CD4-positive, alpha-beta T cell treated with Interleukin-10 for 1 hour (primary cell): ENCODE results near the gene LENG8.

Source experiments
- DNase-seq: peaks from one replicate; pipeline ENCODE4 v3.0.0-alpha.2; 2020

The LENG8 gene

DNA sequence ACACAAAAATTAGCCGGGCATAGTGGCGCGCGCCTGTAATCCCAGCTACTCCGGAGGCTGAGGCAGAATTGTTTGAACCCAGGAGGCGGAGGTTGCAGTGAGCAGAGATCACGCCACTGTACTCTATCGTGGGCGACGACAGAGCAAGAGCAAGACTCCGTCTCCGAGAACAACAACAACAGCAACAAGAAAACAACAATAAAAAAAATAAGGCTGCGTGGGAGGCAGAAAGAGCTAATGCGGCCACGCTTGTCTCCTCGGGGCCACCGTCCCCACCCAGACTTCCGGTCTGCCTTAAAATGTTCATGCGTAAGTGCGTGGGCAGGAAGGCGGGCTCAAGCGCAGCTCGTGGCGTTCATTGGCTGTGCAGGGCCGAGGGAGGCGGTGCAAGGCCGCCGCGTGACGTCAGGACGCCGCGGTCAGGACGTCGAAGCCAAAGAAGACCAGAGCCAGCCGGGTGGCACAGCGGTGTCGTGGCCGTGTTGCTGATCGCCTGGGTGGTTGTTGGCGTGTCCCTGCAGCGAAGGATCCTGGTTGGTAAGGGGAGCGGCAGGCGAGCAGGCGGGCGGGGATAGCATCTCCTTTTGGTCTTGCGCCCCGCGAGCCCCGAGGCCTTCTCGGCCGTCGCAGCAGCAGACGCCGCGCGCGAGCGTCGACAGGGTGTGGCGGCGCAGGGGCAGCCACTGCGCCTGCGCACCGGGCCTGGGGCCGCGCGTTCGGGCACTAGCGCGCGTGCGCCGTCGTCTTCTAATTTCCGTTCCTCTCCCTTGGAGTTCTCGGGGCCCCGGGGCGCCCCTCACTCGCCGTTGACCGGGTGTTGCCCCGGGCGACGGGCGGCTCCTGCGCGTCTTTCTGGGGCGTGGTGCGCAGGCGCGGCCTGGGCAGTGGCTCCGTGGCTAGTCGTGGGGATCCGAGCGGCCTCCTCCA lies at the start of gene LENG8:
LENG8 (plus strand) TSS at position 426 of the 927 bp plus-strand sequence. CDS start 2,146 bp downstream, outside the sequence.
- peak; percentile 98 for DNase-seq

DNA sequence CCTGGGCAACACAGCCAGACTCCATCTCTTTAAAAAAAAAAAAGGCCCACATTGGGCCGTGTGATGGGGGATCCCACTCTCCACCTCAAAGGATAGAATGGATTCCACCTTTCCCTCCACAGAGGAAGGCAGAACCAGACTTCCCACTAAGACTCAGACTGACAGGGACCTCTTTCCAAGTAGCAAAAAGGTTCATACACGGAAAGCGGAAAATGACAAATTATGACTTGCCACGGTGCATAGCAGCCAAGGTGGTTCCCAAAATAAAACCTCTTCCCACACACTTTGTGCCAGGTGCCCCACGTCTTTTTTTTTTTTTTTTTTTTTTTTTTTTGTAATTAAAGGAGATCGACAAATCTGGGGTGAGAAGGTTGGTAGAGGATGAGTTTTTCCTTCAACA lies 48.1 kb upstream of the LENG8 start:
- no peak for DNase-seq

DNA sequence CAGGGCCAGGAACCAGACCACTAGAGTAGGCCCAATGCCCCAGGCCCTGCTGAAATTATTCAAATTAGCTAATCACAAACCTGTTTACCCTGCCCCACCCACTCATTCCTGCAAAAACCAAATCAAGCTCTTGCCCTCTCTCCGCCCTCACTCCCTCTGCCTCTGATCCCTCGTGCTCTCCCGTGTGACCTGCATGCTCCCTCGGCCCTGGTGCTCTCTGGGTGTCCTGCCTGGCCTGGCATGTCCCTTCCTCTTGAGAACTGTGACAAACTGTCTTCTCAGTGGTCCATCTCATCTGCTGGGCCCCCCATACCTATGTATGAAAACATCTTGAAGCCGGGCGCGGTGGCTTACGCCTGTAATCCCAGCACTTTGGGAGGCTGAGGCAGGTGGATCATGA lies 45.9 kb upstream of the LENG8 start:
- no peak for DNase-seq

DNA sequence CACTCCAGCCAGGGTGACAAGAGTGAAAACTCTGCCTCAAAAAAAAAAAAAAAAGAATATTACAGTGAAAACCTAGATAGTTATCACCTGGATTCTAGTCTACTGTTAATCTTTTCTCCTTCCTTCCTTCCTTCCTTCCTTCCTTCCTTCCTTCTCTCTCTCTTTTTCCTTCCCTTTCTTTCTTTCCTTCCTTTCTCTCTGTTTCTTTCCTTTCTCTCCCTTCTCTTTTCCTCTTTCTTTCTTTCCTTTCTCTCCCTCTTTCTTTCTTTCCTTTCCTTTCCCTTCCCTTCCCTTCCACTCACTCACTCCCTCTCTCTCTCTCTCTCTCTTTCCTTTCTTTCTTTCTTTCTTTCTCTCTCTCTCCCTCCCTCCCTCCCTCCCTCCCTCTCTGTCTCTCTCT lies 43.4 kb upstream of the LENG8 start:
- no peak for DNase-seq

DNA sequence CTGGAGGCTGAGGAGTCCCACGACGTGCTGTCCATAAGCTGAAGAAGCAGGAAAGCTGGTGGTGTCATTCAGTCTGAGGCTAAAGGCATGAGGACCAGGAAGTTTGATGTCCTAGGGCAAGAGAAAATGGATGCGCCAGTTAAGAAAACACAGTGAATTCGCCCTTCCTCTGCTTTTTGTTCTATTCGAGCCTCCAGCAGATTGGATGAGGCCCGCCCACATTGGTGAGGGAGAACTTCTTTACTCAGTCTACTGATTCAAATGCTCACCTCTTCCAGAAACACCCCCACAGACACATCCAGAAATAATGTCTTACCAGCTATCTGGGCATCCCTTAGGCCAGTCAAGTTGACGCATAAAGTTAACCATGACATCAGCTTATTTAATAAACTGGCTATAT lies 41.2 kb upstream of the LENG8 start:
- DNase-seq, result no peak

DNA sequence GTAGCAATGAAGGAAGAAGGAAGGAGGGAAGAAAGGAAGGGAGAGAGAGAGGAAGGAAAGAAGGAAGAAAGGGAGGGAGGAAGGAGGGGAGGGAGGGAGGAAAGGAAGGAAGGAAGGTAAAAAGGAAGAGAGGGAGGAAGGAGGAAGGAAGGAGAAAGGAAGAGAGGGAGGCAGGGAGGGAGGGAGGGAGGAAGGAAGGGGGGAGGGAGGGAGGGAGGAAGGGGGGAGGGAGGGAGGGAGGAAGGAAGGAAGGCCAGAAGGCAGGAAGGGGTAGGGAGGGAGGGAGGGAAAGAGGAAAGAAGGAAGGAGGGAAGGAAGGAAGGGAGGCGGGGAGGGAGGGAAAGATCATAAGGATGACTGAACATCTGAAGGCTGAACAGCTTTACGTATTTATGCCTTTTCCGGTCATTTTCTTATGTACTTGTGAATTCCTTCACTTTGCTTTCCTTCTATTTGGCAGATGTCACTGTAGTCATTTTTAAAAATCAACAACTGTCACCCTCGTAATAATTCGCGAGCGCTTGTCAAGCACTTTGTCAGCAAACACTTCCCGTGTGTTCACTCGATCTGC lies 40.5 kb upstream of the LENG8 start:
- DNase-seq, result no peak

DNA sequence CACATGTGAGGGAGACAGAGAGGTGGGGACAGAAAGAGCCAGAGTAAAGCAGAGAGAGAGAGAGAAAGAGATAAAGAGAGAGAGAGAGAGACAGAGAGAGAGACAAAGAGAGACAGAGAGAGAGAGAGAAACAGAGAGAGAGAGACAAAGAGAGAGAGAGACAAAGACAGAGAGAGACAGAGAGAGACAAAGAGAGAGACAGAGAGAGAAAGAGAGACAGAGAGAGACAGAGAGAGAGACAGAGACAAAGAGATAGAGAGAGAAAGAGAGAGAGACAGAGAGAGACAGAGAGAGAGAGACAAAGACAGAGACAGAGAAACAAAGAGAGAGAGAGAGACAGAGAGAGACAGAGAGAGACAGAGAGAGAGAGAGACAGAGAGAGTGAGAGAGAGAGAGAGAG lies 38.0 kb upstream of the LENG8 start:
- DNase-seq, result no peak

DNA sequence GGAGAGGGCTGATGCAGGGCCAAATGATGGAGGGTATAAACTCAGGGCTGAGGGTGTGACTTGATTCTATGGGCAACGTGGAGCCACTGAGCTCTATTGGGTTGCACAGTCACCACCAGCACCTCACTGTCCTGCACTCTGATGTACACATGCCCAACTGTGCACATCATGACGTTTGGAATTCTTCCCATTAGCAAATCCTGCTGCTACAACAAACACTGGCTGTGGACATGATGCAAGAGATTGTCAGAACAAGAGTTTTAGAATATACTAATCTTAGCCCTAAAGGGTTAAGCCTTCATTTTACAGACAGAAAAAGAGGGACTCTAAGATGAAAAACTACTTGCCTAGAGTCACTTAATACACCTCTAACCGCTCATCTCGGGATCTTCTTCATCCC lies 36.1 kb upstream of the LENG8 start:
- no peak for DNase-seq

DNA sequence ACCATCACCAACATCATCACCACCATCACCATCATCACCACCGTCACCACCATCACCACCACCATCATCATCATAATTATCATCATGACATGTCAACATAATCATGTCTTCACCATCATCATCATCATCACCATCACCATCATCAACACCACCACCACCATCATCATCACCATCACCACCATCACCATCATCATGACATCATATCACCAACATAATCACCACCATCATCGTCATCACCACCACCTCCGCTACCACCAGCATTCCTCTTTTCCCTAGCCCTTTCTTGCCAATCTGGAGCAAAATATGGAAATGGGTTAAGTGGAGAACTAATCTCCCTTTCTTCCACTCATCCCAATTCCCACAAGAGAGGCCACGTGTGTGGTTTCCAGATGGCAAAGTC lies 34.8 kb upstream of the LENG8 start:
- no peak for DNase-seq

DNA sequence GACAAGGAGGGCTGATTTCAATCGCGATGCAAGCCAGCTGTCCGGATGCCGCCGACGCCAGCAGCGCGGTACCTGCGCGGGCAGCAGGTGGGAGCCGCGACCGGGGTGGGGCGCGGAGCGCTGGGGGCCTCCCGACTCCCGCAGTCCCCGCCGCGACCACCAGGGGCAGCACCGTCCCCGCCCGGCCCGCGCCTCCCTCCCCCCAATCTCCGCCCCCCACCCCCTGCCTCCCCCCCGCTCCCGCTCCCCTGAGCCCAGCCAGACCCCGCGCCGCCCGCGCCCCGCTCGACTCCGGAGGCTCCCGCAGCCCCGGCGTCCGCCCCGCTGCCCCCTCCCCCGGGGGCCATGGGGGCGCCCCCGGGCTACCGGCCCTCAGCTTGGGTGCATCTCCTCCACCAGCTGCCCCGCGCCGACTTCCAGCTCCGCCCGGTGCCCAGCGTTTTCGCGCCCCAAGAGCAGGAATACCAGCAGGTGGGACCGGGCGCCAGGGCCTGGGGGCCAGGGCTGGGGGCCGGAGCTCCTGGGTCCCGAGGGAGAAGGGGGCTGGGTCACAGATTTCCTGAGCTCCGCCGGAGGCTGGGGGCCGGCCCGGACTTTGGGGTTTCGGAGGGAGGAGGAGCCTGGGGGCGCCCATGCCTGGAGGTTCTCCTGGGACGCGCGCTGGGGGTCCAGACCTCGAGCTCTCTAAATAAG lies 33.6 kb upstream of the LENG8 start, which contains the start of gene TTYH1:
TTYH1 (plus strand) TSS at position 257 of the 693 bp plus-strand sequence; CDS start at position 346, 89 bp downstream.
- DNase-seq, result peak; percentile 27

DNA sequence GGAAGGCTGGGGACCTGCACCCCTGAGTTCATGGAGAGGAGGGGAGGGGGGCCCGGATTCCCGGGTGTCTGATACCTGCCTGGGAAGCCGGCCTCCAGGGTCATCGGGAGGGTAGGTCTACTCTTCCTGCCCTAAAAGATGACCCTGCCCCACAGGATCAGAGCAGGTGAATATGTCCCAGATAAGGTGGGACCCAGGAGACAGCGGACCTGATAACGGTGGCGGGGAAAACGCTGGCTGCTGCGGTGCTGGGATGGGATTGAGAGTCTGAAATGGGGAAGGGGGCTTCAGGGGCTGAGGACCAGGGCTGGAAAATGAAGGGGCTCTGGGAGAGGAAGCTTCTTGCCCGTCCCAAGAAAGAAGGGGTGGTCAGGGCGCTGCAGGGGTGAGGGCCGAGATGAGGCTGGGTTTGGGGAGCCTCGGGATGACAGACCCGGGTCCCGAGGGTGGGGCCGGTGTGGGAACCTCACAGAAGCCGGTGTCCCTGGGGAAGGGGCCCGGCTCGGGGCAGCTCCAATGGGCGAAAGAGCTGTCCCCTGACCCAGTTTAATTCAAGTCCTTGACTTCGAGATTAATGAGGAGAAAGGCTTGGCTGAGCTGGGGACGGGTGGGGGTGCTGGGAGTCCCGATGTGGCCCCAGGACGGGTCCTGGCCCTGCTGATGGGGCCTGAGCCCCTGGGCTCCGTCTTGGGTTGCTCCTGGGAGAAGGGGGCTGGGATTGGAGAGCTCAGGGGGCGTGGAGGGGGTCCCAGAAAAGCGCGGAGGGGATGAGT lies 32.9 kb upstream of the LENG8 start:
- DNase-seq, result no peak

DNA sequence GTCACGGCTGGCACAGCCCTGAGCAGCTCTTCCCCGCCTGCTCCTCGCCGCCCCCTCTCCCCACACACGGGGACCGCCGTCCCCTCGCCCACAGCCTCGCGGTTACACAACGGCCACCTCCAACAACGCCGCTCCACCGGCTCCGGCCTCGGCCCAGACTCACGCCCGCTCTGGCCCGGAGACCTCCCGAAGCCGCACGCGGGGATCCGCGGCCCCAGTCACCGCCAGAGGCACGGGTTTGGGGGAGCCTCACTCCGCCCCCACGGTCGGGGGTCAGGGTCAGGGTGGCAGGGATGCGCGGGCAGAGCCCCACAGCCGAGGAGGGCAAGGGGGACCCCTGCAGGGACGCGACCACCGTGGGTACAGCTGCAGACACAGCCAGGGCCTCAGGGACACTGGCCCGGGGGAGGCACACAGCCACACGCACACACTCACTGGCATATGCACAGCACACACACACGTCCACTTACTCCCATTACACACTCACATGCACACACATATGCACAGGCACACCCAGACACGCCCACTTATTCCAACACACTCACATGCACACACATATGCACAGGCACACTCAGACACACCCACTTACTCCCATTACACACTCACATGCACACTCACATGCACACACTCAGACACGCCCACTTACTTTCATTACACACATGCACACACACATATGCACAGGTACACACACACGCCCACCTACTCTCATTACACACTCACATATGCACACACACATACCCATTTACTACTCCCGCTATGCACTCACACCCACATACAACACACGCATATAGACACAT lies 32.1 kb upstream of the LENG8 start:
- no peak for DNase-seq

DNA sequence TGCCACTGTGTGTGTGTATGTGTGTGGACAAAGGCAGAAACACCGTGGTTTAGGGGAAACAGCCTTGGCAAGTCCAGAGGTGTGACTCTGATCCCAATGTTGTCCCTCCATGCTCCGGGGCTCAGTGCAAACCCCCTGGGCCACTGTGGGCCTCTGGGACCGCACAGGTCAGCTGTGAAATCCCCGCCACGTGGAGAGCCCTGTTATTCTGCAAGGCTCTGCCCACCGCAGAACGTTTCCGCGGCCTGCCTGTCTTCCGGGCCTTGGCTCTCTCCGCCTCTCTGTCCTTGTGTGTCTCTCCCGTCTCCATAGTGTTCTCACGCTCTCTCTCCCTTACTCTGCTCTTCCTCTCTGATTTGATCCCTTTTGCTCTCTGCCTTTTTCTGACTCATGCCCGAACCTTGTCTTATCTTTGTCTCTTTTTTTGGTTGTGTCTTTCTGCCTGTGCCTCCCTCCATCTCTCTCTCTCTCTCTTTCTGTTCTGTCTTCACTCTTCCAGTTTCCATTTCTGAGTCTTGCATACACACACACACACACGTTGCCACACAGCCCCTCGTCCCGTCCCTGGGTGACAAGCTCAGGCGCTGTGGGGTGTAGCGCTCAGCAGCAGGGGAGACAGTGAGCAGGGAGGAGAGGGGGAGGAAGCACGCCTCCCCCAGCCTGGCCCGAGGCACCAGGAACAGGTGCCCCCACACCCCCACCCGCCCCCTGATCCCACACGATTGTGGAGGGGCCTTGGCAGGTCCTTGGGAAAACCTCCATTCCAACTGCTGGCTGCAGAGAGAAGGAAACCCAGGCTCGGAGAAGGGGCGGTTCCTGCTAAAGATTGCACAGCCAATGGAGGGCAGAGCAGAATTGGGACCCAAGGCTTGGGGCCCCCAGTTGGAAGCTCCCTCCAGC lies 30.7 kb upstream of the LENG8 start:
- DNase-seq, result peak; percentile 27

DNA sequence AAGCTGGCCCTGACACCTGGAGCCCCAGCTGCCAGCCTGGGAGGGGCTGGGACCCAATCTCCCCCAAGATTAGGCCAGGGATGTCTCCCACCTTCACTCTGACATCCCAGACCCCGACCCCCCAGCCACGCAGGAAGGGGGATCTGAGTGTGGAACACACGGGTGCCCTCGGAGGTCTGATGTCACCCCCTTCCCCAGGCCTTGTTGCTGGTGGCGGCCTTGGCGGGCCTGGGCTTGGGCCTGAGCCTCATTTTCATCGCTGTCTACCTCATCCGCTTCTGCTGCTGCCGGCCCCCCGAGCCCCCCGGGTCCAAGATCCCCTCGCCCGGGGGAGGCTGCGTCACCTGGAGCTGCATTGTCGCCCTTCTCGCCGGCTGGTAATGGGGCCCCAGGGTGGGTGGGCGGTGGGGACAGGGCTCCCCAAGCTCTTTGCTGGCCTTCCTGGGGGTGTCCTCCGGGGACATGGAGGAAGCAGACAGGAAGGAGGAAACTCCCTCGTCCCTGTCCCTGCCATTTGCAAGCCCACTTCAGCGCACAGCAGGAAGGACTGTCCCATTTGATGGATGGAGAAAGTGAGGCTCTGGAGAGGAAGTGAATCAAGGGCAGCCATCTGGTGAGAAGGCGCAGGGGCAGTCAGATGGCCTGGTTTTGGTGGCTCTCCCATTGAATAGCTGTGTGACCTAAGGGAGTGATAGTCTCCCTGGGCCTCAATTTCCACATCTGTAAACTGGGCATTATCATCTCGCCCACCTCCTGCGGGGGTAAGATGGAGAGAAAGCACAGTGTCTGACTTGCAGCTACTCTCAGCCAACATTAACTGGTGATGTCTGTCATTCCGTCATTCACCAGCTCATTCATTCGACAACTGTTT lies 29.8 kb upstream of the LENG8 start:
- no peak for DNase-seq

DNA sequence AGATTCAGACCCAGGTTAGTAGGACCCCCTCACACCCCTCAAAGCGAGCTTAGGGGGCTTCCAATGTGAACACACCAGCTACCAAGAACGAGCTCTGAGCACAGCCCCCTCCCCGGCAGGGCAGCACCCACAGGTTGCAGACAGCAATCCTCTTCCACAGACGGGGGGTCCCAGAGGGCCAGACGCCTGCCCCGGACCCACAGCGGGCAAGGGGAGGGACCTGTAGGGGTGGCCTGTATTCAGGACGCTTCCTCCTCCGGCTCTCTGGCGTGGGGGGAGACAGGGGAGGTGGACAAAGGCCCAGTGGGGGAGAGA lies 29.0 kb upstream of the LENG8 start:
- DNase-seq, result no peak

DNA sequence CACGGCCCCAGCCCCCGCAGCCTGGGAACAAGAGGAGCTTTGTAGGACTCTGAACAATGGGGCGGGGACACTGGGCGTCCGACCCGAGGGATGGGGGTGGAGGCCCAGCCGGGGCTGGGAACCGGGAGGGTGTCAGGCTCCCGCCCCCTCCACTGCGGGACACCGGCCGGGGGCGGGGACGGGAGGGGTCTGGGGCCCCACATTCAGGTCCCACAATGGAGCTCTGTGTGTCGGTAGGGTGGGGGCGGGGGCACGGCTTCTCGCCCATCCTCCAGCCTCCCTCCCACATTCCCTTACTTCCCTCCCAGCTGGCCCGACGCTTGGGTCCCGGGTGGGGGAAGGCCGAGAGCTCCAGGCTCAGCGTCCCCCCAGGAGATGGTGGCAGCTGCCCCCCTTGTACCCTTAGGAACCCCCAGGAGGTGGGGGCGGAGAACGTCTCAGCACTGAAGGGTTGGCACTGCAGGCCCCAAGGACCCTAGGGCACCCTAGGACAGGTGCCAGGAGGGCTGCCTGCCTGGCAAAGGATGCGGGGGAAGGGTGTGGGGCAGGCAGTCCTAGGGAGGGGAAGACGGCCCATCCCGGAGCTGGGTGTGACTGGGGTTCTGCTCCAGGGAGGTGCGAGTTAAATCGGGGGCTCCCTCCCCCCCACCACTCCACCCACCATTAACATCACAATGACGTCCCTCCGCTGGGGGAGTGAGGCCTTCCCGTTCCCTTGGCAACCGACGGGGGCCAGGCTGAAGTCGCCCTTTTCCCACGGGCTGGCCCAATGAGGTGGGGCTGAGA lies 28.4 kb upstream of the LENG8 start:
- DNase-seq, result no peak

DNA sequence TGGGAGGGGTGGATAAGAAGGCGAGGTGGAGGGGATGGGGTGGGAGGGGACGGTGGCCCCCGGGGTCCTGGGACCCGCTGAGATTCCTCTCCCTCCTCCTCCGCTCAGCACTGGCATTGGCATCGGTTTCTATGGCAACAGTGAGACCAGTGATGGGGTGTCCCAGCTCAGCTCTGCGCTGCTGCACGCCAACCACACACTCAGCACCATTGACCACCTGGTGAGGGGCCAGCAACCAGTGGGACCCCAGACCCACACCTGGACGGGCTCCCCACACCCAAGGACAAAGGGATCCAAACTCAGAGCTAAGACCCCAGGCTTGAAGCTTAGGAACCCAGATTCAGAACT lies 27.9 kb upstream of the LENG8 start:
- DNase-seq, result no peak

DNA sequence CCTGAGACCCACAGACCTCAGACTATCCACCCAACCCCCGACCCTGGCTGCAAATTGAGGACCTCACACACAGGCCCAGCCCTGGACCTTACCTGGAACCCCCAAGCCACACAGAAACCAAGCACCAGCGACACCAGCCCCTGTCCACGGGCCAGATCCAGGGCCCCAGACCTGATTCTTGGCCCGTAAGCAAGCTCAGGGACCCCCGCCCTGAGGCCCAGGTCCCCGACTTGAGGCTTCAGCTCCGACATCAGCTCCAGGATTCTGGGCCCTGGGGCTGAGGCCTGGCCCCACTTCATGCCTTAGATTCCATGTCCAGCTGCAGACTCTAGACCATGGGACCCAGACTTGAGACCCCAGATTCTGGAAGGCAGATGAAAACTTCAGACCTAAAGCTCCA lies 27.5 kb upstream of the LENG8 start:
- no peak for DNase-seq

DNA sequence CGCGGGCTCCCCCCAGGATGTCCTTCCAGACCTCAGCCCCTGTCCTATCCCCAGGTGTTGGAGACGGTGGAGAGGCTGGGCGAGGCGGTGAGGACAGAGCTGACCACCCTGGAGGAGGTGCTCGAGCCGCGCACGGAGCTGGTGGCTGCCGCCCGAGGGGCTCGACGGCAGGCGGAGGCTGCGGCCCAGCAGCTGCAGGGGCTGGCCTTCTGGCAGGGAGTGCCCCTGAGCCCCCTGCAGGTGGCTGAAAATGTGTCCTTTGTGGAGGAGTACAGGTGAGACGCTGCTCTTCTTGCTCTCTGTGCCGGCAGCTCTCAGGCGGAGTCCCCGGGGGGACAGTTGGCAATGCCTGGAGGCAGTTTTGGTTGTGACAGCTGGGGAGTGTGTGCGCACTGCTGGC lies 26.9 kb upstream of the LENG8 start:
- DNase-seq, result no peak

DNA sequence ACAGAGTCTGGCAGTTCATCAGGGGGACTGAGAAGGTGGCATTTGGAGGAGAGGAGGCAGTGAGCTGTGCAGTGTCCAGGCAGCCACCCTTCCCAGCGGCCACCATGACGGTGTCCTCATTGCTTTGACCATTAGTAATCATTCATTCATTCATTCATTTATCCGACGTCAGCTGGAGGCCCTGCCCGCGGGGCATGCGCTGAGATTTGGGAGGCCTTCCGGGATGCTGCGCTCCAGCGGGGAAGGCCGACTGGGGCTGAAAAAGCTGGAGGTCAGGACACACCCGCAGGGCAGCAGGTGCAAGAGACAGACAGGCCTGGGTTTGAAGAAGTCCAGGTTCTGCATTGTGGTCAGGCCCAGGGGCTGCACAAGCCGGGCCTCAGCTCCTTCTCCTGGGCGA lies 24.8 kb upstream of the LENG8 start:
- no peak for DNase-seq
